Ishikawa (cell line): ENCODE measurements around the gene YBEY.

Experiments
- EGR1 ChIP-seq: IDR thresholded peaks from 2 replicates; pipeline ENCODE4 v1.6.1; 2012
- EP300 ChIP-seq: IDR thresholded peaks from 2 replicates; pipeline ENCODE4 v1.6.1; 2012; ENCODE audit warnings: borderline replicate concordance
- FOXM1 ChIP-seq: IDR thresholded peaks from 2 replicates; pipeline ENCODE4 v1.6.1; 2012; ENCODE audit warnings: low read depth, borderline replicate concordance
- NFIC ChIP-seq: IDR thresholded peaks from 2 replicates; pipeline ENCODE4 v1.6.1; 2012
- RAD21 ChIP-seq: IDR thresholded peaks from 2 replicates; pipeline ENCODE4 v1.6.1; 2012; ENCODE audit warnings: low read depth
- TAF1 ChIP-seq: IDR thresholded peaks from 2 replicates; pipeline ENCODE4 v1.6.1; 2012; ENCODE audit warnings: low read depth, mild to moderate bottlenecking
- TCF12 ChIP-seq: IDR thresholded peaks from 2 replicates; pipeline ENCODE4 v1.6.1; 2012; ENCODE audit warnings: low read depth
- TF ChIP-seq, protein P1 (sequence below): IDR thresholded peaks from 2 replicates; pipeline ENCODE4 v1.6.1; 2012
- TF ChIP-seq, protein P2 (sequence below): IDR thresholded peaks from 2 replicates; pipeline ENCODE4 v1.6.1; 2012; ENCODE audit warnings: low read depth, mild to moderate bottlenecking

DNA sequence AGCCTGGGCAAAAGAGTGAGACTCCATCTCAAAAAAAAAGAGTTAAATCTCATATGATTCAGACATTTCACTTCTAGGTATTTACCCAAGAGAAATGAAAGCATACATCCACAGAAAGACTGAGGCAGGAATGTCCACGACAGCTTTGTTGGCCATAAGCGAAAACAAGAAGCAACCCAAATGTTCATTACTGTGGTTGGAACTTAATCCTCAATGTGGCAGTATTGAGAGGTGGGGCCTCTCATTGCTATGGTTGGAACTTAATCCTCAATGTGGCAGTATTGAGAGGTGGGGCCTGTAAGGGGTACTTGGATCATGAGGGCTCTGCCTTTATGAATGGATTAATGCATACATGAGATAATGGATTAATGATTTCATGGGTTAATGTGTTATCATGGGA is 22.3 kb downstream of the YBEY start:
- TF ChIP-seq RAD21, result no peak
- no peak for TF ChIP-seq NFIC
- no peak for TF ChIP-seq FOXM1
- TF ChIP-seq, protein P1, sequence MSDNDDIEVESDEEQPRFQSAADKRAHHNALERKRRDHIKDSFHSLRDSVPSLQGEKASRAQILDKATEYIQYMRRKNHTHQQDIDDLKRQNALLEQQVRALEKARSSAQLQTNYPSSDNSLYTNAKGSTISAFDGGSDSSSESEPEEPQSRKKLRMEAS, result no peak
- TF ChIP-seq, protein P2, sequence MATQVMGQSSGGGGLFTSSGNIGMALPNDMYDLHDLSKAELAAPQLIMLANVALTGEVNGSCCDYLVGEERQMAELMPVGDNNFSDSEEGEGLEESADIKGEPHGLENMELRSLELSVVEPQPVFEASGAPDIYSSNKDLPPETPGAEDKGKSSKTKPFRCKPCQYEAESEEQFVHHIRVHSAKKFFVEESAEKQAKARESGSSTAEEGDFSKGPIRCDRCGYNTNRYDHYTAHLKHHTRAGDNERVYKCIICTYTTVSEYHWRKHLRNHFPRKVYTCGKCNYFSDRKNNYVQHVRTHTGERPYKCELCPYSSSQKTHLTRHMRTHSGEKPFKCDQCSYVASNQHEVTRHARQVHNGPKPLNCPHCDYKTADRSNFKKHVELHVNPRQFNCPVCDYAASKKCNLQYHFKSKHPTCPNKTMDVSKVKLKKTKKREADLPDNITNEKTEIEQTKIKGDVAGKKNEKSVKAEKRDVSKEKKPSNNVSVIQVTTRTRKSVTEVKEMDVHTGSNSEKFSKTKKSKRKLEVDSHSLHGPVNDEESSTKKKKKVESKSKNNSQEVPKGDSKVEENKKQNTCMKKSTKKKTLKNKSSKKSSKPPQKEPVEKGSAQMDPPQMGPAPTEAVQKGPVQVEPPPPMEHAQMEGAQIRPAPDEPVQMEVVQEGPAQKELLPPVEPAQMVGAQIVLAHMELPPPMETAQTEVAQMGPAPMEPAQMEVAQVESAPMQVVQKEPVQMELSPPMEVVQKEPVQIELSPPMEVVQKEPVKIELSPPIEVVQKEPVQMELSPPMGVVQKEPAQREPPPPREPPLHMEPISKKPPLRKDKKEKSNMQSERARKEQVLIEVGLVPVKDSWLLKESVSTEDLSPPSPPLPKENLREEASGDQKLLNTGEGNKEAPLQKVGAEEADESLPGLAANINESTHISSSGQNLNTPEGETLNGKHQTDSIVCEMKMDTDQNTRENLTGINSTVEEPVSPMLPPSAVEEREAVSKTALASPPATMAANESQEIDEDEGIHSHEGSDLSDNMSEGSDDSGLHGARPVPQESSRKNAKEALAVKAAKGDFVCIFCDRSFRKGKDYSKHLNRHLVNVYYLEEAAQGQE, result no peak
- TF ChIP-seq EP300, result no peak
- TF ChIP-seq TAF1, result no peak
- TF ChIP-seq EGR1, result no peak
- TF ChIP-seq TCF12, result no peak
